Measurements from ENCODE around the gene NOTCH3. TPM values are rescaled to one million over a fixed set of nuclear protein-coding genes. Genes with fewer than 3 reads are reported as not detected.

The NOTCH3 gene
- total RNA-seq, 1 donor from 2014 or later = 67.9 TPM

- intact Hi-C loops (cut with DNase I) = loop anchor here (10.0 kb wide), 1 partner anchor 379 kb away; no protein-coding TSS in a partner anchor
- no peak for TF ChIP-seq CTCF (IDR thresholded peaks at IDR 0.05)
- H3K27ac ChIP-seq = no peak overlapping the region
- DNase-seq (no peak), ATAC-seq (no peak)
- no peaks in the 10 kb centered on the region for H3K36me3 ChIP-seq
- no peaks in the 10 kb centered on the region for H3K27me3 ChIP-seq
- peaks cover 3% of the 10 kb centered on the region for H3K4me1 ChIP-seq
- no peak overlapping the region for H3K4me3 ChIP-seq
- H3K9me3 ChIP-seq = no peaks in the 10 kb centered on the region
Observed at GRCh38 chr19:15175609-15176008, 25.2 kb downstream of the NOTCH3 start.

GRCh38 chr19:15173746-15174404, 26.9 kb downstream of the NOTCH3 start:
- Histone ChIP-seq H3K9me3 (no peaks in the 10 kb centered on the region), H3K27me3 (no peaks in the 10 kb centered on the region), H3K36me3 (no peaks in the 10 kb centered on the region), H3K4me3 (no peak overlapping the region), H3K4me1 (peaks cover 3% of the 10 kb centered on the region), H3K27ac (no peak overlapping the region)
- intact Hi-C loops (cut with DNase I) = loop anchor here (10.0 kb wide), 1 partner anchor 381 kb away; no protein-coding TSS in a partner anchor
- TF ChIP-seq CTCF (IDR thresholded peaks at IDR 0.05) = no peak
- DNase-seq (no peak), ATAC-seq (no peak)

- no peak for DNase-seq
- no peaks in the 10 kb centered on the region for H3K36me3 ChIP-seq
- H3K9me3 ChIP-seq = no peaks in the 10 kb centered on the region
- no peak for TF ChIP-seq CTCF (IDR thresholded peaks at IDR 0.05)
- no peaks in the 10 kb centered on the region for H3K27me3 ChIP-seq
- intact Hi-C loops (cut with DNase I) = loop anchor here (10.0 kb wide), 1 partner anchor 384 kb away; no protein-coding TSS in a partner anchor
- no peak overlapping the region for H3K4me3 ChIP-seq
- peak; percentile 10 for ATAC-seq
- no peak overlapping the region for H3K27ac ChIP-seq
- no peaks in the 10 kb centered on the region for H3K4me1 ChIP-seq
Observed at GRCh38 chr19:15170345-15170744, 30.4 kb downstream of the NOTCH3 start.

GRCh38 chr19:15169541-15170285, 31.1 kb downstream of the NOTCH3 start:
- intact Hi-C loops (cut with DNase I) = loop anchor here (10.0 kb wide), 1 partner anchor 385 kb away; no protein-coding TSS in a partner anchor
- ATAC-seq = peak; percentile 9
- Histone ChIP-seq H3K4me1 (no peaks in the 10 kb centered on the region), H3K27ac (no peak overlapping the region), H3K27me3 (no peaks in the 10 kb centered on the region), H3K4me3 (no peak overlapping the region), H3K36me3 (no peaks in the 10 kb centered on the region), H3K9me3 (no peaks in the 10 kb centered on the region)
- no peak for TF ChIP-seq CTCF (IDR thresholded peaks at IDR 0.05)
- no peak for DNase-seq

- H3K4me3 ChIP-seq = no peak overlapping the region
- ATAC-seq (no peak), DNase-seq (no peak)
- no peaks in the 10 kb centered on the region for H3K36me3 ChIP-seq
- H3K9me3 ChIP-seq = no peaks in the 10 kb centered on the region
- no peaks in the 10 kb centered on the region for H3K4me1 ChIP-seq
- TF ChIP-seq CTCF (IDR thresholded peaks at IDR 0.05) = no peak
- H3K27me3 ChIP-seq = no peaks in the 10 kb centered on the region
- H3K27ac ChIP-seq = no peak overlapping the region
- intact Hi-C loops (cut with DNase I) = no loop called here
Observed at GRCh38 chr19:15166700-15167099, 34.1 kb downstream of the NOTCH3 start.

All from upper lobe of right lung (tissue), 1 donor.